CD4-positive, alpha-beta T cell (primary cell): ENCODE measurements around the gene REV1. TPM values are rescaled to one million over a fixed set of nuclear protein-coding genes. Genes with fewer than 3 reads are reported as not detected.

Experiments used
- ATAC-seq: fragments of 200-7000 bp; cut with Tn5 transposase; one replicate; pipeline ENCODE4 v1.10.0; 2022; ENCODE audit warnings: mild to moderate bottlenecking; ENCODE audit not compliant: poor library complexity
- CTCF ChIA-PET: fragments of 350-600 bp; sonication (Branson Sonifier 250); formaldehyde crosslinking; loops from one replicate; lab custom pipeline; 2021; ENCODE audit warnings: antibody characterized with exemption, inconsistent platforms; lab: Charles Lee
- POLR2A ChIA-PET: fragments of 350-600 bp; sonication (Branson Sonifier 250); formaldehyde crosslinking; loops from one replicate; lab custom pipeline; 2021; ENCODE audit warnings: antibody characterized with exemption, inconsistent platforms; lab: Charles Lee
- DNase-seq, 14 experiments: peaks; one replicate each; pipeline ENCODE4 v3.0.0-alpha.2; 2013 to 2020; ENCODE audit warnings: mixed read lengths in 2 of 14
- H3K27ac ChIP-seq, 2 donors: one replicate each; pipeline versions ENCODE4 v1.5.1 to v1.7.0; 2013; ENCODE audit warnings: low read length in 2 of 2, low read depth in 1 of 2, mild to moderate bottlenecking in 1 of 2
- H3K27me3 ChIP-seq, 2 experiments: 1 replicate in 1 of 2; 2 replicates in 1 of 2; pipeline versions ENCODE4 v1.6.1 to v1.7.0; 2013; ENCODE audit warnings: low read length in 2 of 2, control low read depth in 1 of 2, mild to moderate bottlenecking in 1 of 2, moderate library complexity in 1 of 2; ENCODE audit not compliant: insufficient read depth in 2 of 2, control insufficient read depth in 1 of 2
- H3K36me3 ChIP-seq: one replicate; pipeline ENCODE4 v1.6.1; 2013; ENCODE audit warnings: low read length, control low read depth; ENCODE audit not compliant: insufficient read depth
- H3K4me1 ChIP-seq: one replicate; pipeline ENCODE4 v1.6.1; 2013; ENCODE audit warnings: low read length, control low read depth; ENCODE audit not compliant: insufficient read depth
- H3K4me3 ChIP-seq: one replicate; pipeline ENCODE4 v1.5.1; 2013; ENCODE audit warnings: mild to moderate bottlenecking, low read length, moderate library complexity
- H3K9me3 ChIP-seq, 2 experiments: 1 replicate in 1 of 2; 2 replicates in 1 of 2; pipeline versions ENCODE4 v1.6.1 to v1.7.0; 2013; ENCODE audit warnings: low read length in 2 of 2, mild to moderate bottlenecking in 2 of 2, control low read depth in 1 of 2, moderate library complexity in 1 of 2; ENCODE audit not compliant: control insufficient read depth in 1 of 2, insufficient read depth in 1 of 2
- H3K27ac Mint-ChIP-seq: one replicate; pipeline ENCODE4 v1.8.0; 2020; ENCODE audit warnings: mixed read lengths
- H3K27me3 Mint-ChIP-seq: one replicate; pipeline ENCODE4 v1.8.0; 2021; ENCODE audit warnings: mixed read lengths
- H3K36me3 Mint-ChIP-seq: one replicate; pipeline ENCODE4 v1.8.0; 2021; ENCODE audit warnings: low read depth, mixed read lengths
- H3K4me1 Mint-ChIP-seq: one replicate; pipeline ENCODE4 v1.8.0; 2021; ENCODE audit warnings: low read depth, mixed read lengths
- H3K4me3 Mint-ChIP-seq: one replicate; pipeline ENCODE4 v1.8.0; 2020; ENCODE audit warnings: mild to moderate bottlenecking, mixed read lengths
- H3K9me3 Mint-ChIP-seq: one replicate; pipeline ENCODE4 v1.8.0; 2020; ENCODE audit warnings: mixed read lengths
- intact Hi-C, 2 experiments: fragments of 100-400 bp; cut with DNase I in 1 of 2; cut with micrococcal nuclease in 1 of 2; formaldehyde crosslinking; loops; one replicate each; pipeline versions ENCODE4 v1.15.1 to v1.9.0; 2023 to 2025; cut with DNase I, micrococcal nuclease
- total RNA-seq, 174 experiments: library from RNA in 2 of 174; stranded (reverse) in 2 of 174; gene quantifications; one replicate each; pipeline ENCODE4 v1.2.3 and lab custom pipeline; 2021 to 2026
- TF ChIP-seq, protein P1 (sequence below): fragments of 200-600 bp; IDR thresholded peaks from one replicate; pipeline ENCODE4 v1.8.0; 2022; ENCODE audit warnings: antibody characterized with exemption, mild to moderate bottlenecking

REV1 gene
- total RNA-seq, 2 experiments from 2014 or later: 39.8 TPM

DNA sequence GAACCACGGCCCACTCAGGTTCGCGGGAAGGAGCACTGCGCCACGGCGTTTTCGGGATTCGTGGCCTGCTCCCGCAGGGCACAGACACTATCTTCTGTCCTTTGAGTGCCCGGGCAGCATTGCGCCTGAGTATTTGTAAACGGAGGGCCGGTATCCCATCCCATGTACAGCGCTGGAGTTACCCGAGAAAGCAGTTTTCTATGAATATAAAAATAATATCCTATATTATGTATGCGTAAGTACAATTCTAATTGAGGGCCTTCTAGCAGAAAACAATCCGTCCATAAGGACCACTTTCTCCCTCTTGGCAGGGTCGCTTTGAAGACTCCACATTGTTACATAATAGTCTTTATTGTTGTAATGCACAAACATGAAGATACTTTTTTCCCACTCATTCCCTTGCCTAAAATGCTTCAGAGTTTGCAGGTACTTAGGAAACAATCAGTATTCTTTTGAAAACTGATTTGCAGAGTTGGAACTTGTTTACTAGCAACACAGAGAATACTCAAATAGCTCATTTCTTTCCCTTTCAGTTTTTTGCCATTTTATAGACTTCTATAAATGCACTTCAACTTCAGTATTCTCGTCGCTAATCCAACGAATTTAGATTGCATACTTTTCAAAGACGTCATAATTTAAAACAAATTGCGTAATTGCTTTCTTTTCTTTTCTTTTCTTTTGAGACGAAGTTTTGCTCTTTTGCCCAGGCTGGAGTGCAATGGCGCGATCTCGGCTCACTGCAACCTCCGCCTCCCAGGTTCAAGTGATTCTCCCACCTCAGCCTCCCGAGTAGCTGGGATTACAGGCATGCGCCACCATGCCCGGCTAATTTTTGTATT lies 1.0 kb upstream of the REV1 start:
- Mint-ChIP-seq H3K27ac (peak overlapping the region; percentile 93), H3K9me3 (no peaks in the 10 kb centered on the region), H3K4me3 (peak overlapping the region; percentile 99), H3K27me3 (no peaks in the 10 kb centered on the region), H3K36me3 (peaks cover 10% of the 10 kb centered on the region), H3K4me1 (peaks cover 33% of the 10 kb centered on the region)
- Histone ChIP-seq H3K27ac (peak overlapping the region; percentile 67 to 79), H3K9me3 (no peaks in the 10 kb centered on the region), H3K4me3 (peak overlapping the region; percentile 59), H3K36me3 (no peaks in the 10 kb centered on the region), H3K27me3 (no peaks in the 10 kb centered on the region), H3K4me1 (peaks cover 28% of the 10 kb centered on the region)
- DNase-seq (no peak), ATAC-seq (no peak)
- CTCF ChIA-PET: interaction anchor here (0.5 to 1.9 kb wide), 10 partner anchors 40 to 350 kb away, joined by 3 to 11 read pairs (median 3); partner anchors contain the start of genes C2orf15, EIF5B, LIPT1 and TSGA10
- TF ChIP-seq, protein P1, sequence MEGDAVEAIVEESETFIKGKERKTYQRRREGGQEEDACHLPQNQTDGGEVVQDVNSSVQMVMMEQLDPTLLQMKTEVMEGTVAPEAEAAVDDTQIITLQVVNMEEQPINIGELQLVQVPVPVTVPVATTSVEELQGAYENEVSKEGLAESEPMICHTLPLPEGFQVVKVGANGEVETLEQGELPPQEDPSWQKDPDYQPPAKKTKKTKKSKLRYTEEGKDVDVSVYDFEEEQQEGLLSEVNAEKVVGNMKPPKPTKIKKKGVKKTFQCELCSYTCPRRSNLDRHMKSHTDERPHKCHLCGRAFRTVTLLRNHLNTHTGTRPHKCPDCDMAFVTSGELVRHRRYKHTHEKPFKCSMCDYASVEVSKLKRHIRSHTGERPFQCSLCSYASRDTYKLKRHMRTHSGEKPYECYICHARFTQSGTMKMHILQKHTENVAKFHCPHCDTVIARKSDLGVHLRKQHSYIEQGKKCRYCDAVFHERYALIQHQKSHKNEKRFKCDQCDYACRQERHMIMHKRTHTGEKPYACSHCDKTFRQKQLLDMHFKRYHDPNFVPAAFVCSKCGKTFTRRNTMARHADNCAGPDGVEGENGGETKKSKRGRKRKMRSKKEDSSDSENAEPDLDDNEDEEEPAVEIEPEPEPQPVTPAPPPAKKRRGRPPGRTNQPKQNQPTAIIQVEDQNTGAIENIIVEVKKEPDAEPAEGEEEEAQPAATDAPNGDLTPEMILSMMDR: peak; percentile 23
- POLR2A ChIA-PET: interaction anchor here (0.5 to 1.9 kb wide), 10 partner anchors 12 to 405 kb away, joined by 3 to 33 read pairs (median 4); partner anchors contain the start of genes C2orf15, EIF5B, LIPT1 and MITD1
- intact Hi-C loops: loop anchor here (1.0 to 5.0 kb wide), 8 partner anchors 52 to 1844 kb away; partner anchors contain the start of genes EIF5B (in 2 of the 2), COX5B (in 1 of the 2), LIPT1 (in 1 of the 2) and MITD1 (in 1 of the 2)

DNA sequence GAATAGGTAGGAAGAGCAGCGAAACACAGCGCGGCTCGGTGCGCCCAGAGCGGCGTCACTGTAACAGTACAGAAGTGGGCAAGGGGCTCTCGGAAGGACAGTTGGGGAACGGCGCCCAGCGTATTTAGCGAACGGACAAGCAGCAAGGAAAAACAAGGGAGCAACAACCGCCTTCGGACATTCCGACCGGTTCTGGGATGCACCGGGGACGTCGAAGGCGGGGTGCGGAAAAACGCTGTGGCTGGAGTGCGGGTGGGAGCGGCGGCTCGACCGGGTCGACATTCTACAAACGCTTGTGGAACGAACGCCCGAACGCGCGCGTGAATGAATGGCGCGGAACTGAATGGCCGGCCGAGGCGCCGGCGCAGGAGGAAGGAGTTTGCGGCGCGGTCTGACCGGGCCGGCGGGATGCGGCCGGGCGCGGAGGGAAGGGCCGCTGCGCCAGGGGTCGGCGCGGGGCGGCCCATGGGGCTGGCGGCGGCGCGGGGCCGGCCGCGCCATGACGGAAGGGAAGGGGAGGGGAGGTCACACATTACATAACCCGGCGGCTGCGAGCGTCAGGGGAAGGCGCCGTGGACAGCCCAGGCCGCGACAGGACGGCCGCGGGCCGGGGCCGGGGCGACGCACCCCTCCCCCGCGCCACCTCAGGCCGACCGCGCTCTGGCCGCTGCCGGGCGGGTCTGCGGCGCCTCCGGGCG lies 605 bp downstream of the REV1 start:
- Mint-ChIP-seq H3K9me3 (no peaks in the 10 kb centered on the region), H3K27me3 (no peaks in the 10 kb centered on the region), H3K4me1 (peaks cover 45% of the 10 kb centered on the region), H3K27ac (peak overlapping the region; percentile 94), H3K4me3 (peak overlapping the region; percentile 98), H3K36me3 (peaks cover 10% of the 10 kb centered on the region)
- Histone ChIP-seq H3K36me3 (no peaks in the 10 kb centered on the region), H3K4me1 (peaks cover 30% of the 10 kb centered on the region), H3K27me3 (no peaks in the 10 kb centered on the region), H3K27ac (peak overlapping the region; percentile 58 to 81), H3K4me3 (peak overlapping the region; percentile 92), H3K9me3 (no peaks in the 10 kb centered on the region)
- ChIA-PET POLR2A (no interaction called here), CTCF (interaction anchor here (0.5 to 1.5 kb wide), 2 partner anchors 52 to 348 kb away, joined by 3 to 5 read pairs; partner anchors contain the start of gene C2orf15)
- ATAC-seq: peak; percentile 8
- TF ChIP-seq, protein P1: no peak
- intact Hi-C loops: loop anchor here in 1 of 2 experiments (2.0 to 10.0 kb wide), 5 partner anchors 47 to 1078 kb away; partner anchors contain the start of genes COA5, MITD1, MRPL30 and UNC50
- DNase-seq: peak; percentile 4 to 80 (median 40)

DNA sequence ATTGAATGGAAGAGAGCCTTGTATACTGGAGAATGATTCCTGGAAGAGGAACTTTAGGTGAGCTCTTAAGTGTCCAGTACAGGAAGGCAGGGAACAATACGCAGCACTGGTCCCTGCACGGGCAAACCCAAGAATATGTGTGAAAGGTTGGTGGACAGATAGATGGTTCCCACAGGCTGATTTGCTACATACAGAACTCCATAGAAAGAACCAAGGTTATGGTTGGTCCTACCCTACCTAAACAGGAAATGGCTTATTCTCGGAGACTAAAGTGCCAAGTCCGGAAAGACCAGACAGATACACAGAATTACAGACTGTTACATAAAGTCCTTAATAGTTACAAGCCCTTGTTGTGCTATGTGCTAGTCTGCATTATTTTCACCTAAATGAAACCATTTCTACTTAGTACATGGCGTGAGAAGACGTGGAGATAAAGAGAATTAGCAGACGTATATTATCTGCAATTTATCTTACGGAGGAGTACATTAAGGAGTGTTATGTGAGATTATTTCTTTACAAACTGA lies 1.2 kb downstream of the REV1 start:
- DNase-seq: peak in 2 of 14 experiments; percentile 28 to 29

More for the DNA sequence above, 1.2 kb downstream of the REV1 start:
- Histone ChIP-seq H3K4me1 (peaks cover 30% of the 10 kb centered on the region), H3K27ac (peak overlapping the region; percentile 58 to 81), H3K36me3 (no peaks in the 10 kb centered on the region), H3K4me3 (peak overlapping the region; percentile 92), H3K27me3 (no peaks in the 10 kb centered on the region), H3K9me3 (no peaks in the 10 kb centered on the region)
- no peak for ATAC-seq
- H3K9me3 Mint-ChIP-seq: no peaks in the 10 kb centered on the region
- TF ChIP-seq, protein P1: no peak
- no peaks in the 10 kb centered on the region for H3K27me3 Mint-ChIP-seq
- H3K27ac Mint-ChIP-seq: peak overlapping the region; percentile 94
- ChIA-PET POLR2A (interaction anchor here (1.1 to 1.5 kb wide), 2 partner anchors 37 to 152 kb away, joined by 3 to 5 read pairs; partner anchors contain the start of gene TXNDC9), CTCF (interaction anchor here (0.5 kb wide), 1 partner anchor 52 kb away, joined by 3 read pairs; no protein-coding TSS in a partner anchor)
- peaks cover 10% of the 10 kb centered on the region for H3K36me3 Mint-ChIP-seq
- peaks cover 51% of the 10 kb centered on the region for H3K4me1 Mint-ChIP-seq
- intact Hi-C loops: loop anchor here in 1 of 2 experiments (2.0 to 10.0 kb wide), 5 partner anchors 46 to 1079 kb away; partner anchors contain the start of genes COA5, MITD1, MRPL30 and UNC50
- H3K4me3 Mint-ChIP-seq: peak overlapping the region; percentile 98
